Inflammatory macrophage treated with lipopolysaccharide for 4 hours (primary cell): Measurements from ENCODE around the gene SATB1.

Experiments
- DNase-seq: peaks from one replicate; pipeline ENCODE4 v3.0.0-alpha.2; 2020

The SATB1 gene

GRCh38 chr3:18428991-18429745 lies 4.0 kb upstream of the SATB1 start:
- DNase-seq, result no peak

- no peak for DNase-seq
Measured at GRCh38 chr3:18428036-18428435, 2.9 kb upstream of the SATB1 start.

GRCh38 chr3:18426597-18427193 lies 1.6 kb upstream of the SATB1 start:
- no peak for DNase-seq

- DNase-seq, result no peak
Measured at GRCh38 chr3:18425641-18426257, 610 bp upstream of the SATB1 start.

- no peak for DNase-seq
Measured at GRCh38 chr3:18424213-18424728, 868 bp downstream of the SATB1 start.

- peak; percentile 52 for DNase-seq
Measured at GRCh38 chr3:18423401-18424212, 1.5 kb downstream of the SATB1 start.

GRCh38 chr3:18422972-18423371 lies 2.2 kb downstream of the SATB1 start:
- DNase-seq, result no peak

GRCh38 chr3:18420555-18420954 lies 4.6 kb downstream of the SATB1 start:
- DNase-seq, result no peak

DNA sequence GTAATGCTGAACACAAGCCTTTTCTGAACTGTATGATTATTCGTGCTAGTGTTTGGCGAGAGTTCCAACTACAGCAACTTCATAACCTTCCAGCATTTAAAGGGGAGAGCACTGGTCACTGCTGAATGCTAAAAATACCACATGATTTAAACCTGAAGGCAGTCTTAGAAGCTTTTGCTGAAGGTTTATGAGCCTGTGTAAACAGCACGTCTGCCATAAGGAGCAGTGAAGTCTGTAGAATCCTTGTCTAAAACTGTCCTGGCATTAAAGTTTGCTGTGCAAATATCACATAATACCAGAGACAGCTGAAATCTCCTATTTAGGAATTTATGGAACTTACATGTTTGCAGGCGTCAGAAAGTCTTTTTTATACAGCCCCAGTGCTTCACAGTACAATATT lies 5.9 kb downstream of the SATB1 start:
- no peak for DNase-seq

DNA sequence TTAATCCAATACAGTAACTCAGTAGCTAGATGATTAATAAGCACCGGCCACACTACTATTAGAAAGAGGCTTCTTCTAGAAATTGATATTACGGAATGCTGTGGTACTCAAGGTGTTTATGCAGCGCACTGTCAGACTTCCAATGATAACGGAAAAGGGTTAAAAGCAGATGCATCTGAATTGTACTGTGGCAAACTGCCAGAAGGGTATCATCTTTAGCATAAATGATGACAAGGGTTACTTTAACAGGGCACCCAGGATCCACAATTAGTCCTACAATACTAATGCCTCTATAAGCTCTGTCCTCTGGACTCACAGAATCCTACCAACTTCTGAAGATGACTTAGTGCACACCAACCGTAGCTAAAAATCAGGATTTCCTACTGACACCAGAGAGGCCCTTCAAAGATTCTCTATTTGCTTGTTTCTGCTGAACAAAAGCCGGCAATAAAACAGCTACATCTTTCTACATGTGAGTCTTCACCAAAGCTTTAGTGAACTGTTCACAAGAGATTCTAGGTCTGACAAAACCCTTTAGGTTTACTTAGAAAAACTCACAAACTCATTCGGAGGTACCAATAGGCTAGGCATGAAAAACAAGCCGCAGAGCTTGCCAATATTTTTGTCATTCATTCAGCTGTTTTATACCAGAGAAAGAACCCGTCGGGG lies 7.1 kb downstream of the SATB1 start:
- DNase-seq, result no peak

GRCh38 chr3:18416332-18416731 lies 8.8 kb downstream of the SATB1 start:
- no peak for DNase-seq

GRCh38 chr3:18415839-18416238 lies 9.3 kb downstream of the SATB1 start:
- DNase-seq, result no peak

- DNase-seq, result no peak
Measured at GRCh38 chr3:18415167-18415566, 10.0 kb downstream of the SATB1 start.

DNA sequence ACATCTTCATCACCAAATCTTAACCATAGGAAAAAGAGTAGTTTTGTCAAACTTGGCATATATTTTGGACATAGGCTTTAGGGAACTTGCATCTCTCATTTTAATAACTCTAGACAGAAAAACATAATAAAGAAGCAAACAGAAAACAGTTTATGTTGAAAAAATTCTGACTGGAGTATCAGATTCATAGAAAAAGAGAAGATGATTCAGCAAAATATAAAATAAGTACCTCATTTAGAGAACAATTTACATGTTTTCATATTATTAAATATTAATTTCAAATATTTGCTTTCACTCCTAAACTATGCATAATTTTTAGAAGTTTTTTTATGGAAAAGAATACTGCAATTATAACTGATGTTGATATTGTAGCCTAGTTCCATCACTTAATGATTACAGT lies 12.5 kb downstream of the SATB1 start:
- DNase-seq, result no peak

GRCh38 chr3:18411541-18411940 lies 13.6 kb downstream of the SATB1 start:
- DNase-seq, result no peak

DNA sequence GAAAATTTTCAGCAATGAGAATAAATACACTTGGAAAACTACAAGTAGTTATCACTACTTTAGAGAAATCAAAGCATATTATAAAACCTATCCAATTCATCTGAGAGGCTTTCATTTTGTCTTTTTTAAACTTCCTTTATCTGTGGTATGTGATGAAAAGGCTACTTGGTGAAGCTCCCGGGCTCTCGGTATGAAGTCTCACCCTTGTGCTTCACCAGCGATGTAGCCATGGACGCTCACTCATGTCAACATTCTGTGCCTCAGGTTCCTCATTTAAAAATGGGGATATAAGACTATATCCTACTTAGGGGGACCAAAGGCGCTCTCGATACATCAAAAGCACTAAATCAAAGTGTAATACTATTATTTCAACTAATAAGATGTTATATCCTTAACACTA lies 14.9 kb downstream of the SATB1 start:
- DNase-seq, result no peak

DNA sequence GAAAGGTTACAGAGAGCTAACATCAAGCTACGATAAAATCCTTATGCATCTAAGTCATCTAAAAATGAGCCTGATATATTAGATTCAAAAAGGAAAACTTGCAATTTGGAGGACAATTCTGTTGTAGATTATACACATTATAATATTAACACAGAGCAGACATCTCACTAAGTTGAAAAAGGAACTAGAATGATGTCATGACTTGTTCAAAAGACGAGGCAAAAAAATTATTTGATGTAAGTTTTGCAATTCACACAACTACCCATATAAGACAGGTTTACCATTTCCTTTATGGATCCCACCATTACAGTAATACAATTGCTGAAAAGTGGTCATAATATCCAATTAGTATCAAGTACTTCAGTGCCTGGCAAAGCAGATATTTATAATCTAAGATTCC lies 15.9 kb downstream of the SATB1 start:
- DNase-seq, result no peak

DNA sequence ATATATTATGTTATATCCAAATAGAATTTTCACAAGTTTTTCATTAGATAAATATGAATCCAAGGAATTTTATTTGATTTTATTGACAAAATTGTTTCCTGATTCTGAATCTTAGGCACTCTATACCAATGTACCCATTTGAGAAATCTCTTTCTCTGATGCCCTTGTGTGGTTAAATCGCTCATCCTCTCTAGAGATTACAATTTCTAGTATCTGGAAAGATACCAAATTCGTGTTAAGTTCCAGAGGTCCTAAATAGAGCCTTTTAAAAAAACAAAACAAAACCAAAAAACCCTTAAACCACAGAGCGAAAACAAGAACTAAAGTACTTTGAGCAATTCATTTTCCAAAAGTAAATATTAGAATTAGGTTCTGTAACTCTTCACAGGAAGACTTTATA lies 20.0 kb downstream of the SATB1 start:
- no peak for DNase-seq

- no peak for DNase-seq
Measured at GRCh38 chr3:18403061-18403460, 22.1 kb downstream of the SATB1 start.

DNA sequence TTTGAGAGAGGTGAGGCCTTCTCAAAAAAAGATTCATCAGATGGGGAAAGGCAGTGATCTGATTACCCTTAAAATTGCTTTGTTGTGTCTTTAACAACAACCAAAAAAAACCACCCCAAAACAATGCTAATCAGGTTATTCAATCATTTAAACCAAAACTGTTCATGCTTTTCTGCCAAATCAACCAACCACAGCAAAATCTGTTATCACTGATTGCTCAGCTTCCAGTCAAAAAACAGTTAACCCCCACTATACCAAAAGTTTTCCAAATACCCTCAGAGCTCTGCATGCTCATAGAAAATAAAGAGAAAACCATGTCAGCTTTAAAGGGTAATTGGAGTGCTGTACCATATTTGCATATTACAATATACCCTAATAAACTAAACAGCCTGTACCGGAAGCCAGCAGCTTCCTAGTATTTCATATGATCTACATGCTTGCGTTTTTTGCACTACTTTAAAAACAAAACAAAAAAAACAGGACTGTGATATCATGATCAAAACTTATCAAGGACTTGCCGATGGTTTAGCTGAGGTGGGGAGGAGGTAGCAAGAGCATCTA lies 22.8 kb downstream of the SATB1 start:
- no peak for DNase-seq

- DNase-seq, result no peak
Measured at GRCh38 chr3:18401300-18401961, 23.7 kb downstream of the SATB1 start.

- DNase-seq, result no peak
Measured at GRCh38 chr3:18398448-18398847, 26.7 kb downstream of the SATB1 start.
